GM12873 (cell line): Measurements from ENCODE around the gene TSHR.

Experiments used
- CTCF ChIP-seq: IDR thresholded peaks from 2 replicates; pipeline ENCODE4 v1.5.1; 2012; ENCODE audit warnings: low read depth, mild to moderate bottlenecking, moderate library complexity, low read length, control low read depth; ENCODE audit not compliant: insufficient read depth; ENCODE audit errors: missing control alignments

The TSHR gene

GRCh38 chr14:81004575-81004974, 49.2 kb downstream of the TSHR start:
- no peak for TF ChIP-seq CTCF

GRCh38 chr14:81005540-81006228, 50.3 kb downstream of the TSHR start:
- no peak for TF ChIP-seq CTCF

GRCh38 chr14:81006266-81006665, 50.8 kb downstream of the TSHR start:
- TF ChIP-seq CTCF, result no peak

- TF ChIP-seq CTCF, result no peak
Observed at GRCh38 chr14:81007131-81007530, 51.7 kb downstream of the TSHR start.

GRCh38 chr14:81009346-81009745, 53.9 kb downstream of the TSHR start:
- no peak for TF ChIP-seq CTCF

- TF ChIP-seq CTCF, result no peak
Observed at GRCh38 chr14:81018251-81018650, 62.8 kb downstream of the TSHR start.

GRCh38 chr14:81018684-81019083, 63.3 kb downstream of the TSHR start:
- TF ChIP-seq CTCF, result no peak
